D721Med (cell line): ENCODE data around the gene JARID2.

Experiments
- DNase-seq: peaks from one replicate; pipeline ENCODE4 v3.0.0; 2011; ENCODE audit warnings: low spot score; ENCODE audit not compliant: insufficient read length
- FAIRE-seq: peaks from 2 replicates; lab custom pipeline; 2011; peaks lifted over from hg19 to GRCh38; lab: Jason Lieb, UNC
- TF ChIP-seq, protein P1 (sequence below): IDR thresholded peaks from 2 replicates; pipeline ENCODE4 v1.5.1; 2012; ENCODE audit warnings: mild to moderate bottlenecking, control low read depth; ENCODE audit not compliant: insufficient read depth; ENCODE audit errors: missing control alignments

The JARID2 gene

GRCh38 chr6:15220062-15220461, 25.8 kb upstream of the JARID2 start:
- FAIRE-seq: no peak
- TF ChIP-seq, protein P1, sequence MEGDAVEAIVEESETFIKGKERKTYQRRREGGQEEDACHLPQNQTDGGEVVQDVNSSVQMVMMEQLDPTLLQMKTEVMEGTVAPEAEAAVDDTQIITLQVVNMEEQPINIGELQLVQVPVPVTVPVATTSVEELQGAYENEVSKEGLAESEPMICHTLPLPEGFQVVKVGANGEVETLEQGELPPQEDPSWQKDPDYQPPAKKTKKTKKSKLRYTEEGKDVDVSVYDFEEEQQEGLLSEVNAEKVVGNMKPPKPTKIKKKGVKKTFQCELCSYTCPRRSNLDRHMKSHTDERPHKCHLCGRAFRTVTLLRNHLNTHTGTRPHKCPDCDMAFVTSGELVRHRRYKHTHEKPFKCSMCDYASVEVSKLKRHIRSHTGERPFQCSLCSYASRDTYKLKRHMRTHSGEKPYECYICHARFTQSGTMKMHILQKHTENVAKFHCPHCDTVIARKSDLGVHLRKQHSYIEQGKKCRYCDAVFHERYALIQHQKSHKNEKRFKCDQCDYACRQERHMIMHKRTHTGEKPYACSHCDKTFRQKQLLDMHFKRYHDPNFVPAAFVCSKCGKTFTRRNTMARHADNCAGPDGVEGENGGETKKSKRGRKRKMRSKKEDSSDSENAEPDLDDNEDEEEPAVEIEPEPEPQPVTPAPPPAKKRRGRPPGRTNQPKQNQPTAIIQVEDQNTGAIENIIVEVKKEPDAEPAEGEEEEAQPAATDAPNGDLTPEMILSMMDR: no peak
- DNase-seq: no peak

DNA sequence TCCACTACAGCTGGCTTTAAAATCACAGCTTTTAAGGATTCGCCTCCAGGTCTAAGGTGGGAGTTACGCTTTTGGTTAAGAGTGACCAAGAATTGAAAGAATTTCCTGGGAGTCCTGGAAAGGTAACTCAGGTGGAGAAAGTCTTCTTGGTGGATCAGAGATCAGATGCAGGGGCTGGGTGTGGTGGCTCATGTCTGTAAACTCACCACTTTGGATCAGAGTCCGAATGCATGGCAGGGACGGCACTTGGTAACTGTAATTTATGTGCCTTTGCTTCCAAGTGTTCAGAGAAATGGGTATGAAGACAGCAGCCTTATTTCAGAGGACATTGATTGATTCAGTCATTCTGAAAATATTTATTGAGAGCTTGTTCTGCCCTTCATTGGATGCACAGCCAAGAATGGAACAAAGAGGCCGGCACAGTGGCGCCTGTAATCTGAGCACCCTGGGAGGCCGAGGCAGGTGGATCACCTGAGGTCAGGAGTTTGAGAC, 18.0 kb upstream of the JARID2 start:
- DNase-seq (no peak), FAIRE-seq (no peak)
- TF ChIP-seq, protein P1: no peak

GRCh38 chr6:15230827-15231226, 15.0 kb upstream of the JARID2 start:
- TF ChIP-seq, protein P1: no peak
- FAIRE-seq: no peak
- no peak for DNase-seq

DNA sequence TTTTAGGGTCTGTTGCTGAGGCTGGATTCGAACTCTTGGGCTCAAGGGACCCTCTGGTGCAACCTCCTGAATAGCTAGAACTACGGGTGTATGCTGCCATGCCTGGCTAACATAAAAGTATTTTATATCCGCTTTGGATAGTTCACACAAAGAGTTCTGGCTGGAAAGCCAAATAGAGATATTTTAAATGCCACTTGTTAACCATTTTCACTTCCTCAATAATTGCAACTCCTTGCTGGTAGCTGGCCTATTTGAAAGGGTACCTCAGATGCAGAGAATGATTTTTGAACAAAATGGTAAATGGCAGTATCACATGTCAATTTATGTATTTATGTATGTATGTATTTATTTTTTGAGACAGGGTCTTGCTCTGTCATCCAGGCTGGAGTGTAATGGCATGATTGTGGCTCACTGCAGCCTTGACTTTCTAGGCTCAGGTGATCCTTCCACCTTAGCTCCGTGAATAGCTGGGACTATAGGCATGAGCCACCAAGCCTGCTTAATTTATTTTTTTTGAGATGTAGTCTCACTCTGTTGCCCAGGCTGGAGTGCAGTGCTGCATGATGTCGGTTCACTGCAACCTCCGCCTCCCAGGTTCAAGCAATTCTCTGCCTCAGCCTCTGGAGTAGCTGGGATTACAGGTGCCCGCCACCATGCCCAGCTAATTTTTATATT, 12.9 kb upstream of the JARID2 start:
- TF ChIP-seq, protein P1: no peak
- FAIRE-seq (no peak), DNase-seq (no peak)

GRCh38 chr6:15234068-15234758, 11.7 kb upstream of the JARID2 start:
- FAIRE-seq (no peak), DNase-seq (no peak)
- TF ChIP-seq, protein P1: no peak

DNA sequence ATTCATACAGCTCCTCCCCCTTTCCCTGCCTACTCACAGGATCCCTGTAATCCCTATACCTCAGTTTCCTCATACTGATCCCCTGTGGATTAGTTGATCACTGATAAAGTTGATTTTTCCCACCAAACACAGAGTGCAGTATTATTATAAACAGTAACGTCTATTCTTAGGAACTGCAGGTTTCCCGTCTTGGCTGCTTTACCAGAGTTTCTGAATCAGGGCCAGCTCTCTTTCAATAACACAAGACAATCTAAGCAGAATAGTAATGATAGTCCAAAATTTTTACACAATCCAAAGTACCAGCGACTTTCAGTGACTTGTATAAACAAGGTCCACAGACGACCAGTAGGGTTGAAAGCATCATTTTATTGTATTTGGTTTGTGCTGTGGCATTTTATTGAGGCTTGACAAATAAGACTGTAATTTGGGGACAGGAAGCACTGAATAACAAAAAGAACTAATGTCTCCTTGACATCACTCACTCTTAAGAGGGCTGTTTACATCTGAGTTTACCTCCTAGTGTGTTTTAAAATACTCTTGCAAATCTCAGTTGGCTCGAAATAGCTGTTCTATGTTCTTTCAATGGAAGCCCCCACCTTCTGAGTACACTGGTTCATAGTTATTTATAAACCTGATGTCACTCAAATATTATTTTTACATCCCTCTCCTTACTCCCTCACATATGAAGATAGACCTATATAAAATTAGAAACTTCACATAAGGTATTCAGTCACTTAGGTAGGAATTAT, 6.1 kb upstream of the JARID2 start:
- TF ChIP-seq, protein P1: no peak
- FAIRE-seq (no peak), DNase-seq (no peak)
